IgD-negative memory B cell (primary cell): ENCODE data around the gene SEZ6L2. TPM values are rescaled to one million over a fixed set of nuclear protein-coding genes. Genes with fewer than 3 reads are reported as not detected.
"Not testable (repeated sequence)": the region's sequence is repeated elsewhere in the genome, so short reads cannot be mapped to it uniquely, and the experiment has no call there.

ENCODE experiments used
- H3K27ac Mint-ChIP-seq, 3 donors: one replicate each; pipeline ENCODE4 v1.8.0; 2020 to 2022; ENCODE audit warnings: mild to moderate bottlenecking in 3 of 3, mixed read lengths in 3 of 3, moderate library complexity in 1 of 3
- H3K27me3 Mint-ChIP-seq: one replicate; pipeline ENCODE4 v1.8.0; 2021; ENCODE audit warnings: mixed read lengths
- H3K36me3 Mint-ChIP-seq: one replicate; pipeline ENCODE4 v1.8.0; 2020; ENCODE audit warnings: mild to moderate bottlenecking, mixed read lengths
- H3K4me1 Mint-ChIP-seq, 3 donors: one replicate each; pipeline ENCODE4 v1.8.0; 2020 to 2022; ENCODE audit warnings: mixed read lengths in 3 of 3, mild to moderate bottlenecking in 1 of 3
- H3K4me3 Mint-ChIP-seq, 4 donors: one replicate each; pipeline ENCODE4 v1.8.0; 2020 to 2022; ENCODE audit warnings: mild to moderate bottlenecking in 4 of 4, mixed read lengths in 4 of 4, moderate library complexity in 3 of 4
- H3K9me3 Mint-ChIP-seq, 3 donors: one replicate each; pipeline ENCODE4 v1.8.0; 2020 to 2021; ENCODE audit warnings: mixed read lengths in 3 of 3, mild to moderate bottlenecking in 1 of 3
- polyA plus RNA-seq: library from polyadenylated mRNA; unstranded; fragments of 300-500 nt; fragmentation: Illumina TruSeq; gene quantifications from one replicate; pipeline ENCODE4 v1.2.3, GENCODE V29; 2021

Gene SEZ6L2
- polyA plus RNA-seq, 1 donor from 2014 or later, result not detected

DNA sequence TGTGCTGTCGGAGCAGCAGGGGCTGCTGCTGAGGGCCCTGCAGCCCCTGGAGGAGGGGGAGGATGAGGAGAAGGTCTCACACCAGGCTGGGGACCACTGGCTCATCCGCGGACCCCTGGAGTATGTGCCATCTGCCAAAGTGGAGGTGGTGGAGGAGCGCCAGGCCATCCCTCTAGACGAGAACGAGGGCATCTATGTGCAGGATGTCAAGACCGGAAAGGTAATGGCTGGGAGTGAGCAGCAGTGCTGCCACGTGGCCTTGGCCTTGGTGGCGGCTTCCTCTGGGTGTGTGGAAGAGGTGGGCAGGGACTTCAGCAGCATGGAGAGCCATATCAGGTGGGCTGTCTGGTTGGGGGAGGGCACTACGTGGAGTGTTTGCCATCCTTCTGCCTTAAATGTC, 59.1 kb downstream of the SEZ6L2 start:
- H3K4me1 Mint-ChIP-seq, result peaks cover 0 to 2% (median 0%) of the 10 kb centered on the region in 3 donors
- peaks cover 13% of the 10 kb centered on the region for H3K36me3 Mint-ChIP-seq

DNA sequence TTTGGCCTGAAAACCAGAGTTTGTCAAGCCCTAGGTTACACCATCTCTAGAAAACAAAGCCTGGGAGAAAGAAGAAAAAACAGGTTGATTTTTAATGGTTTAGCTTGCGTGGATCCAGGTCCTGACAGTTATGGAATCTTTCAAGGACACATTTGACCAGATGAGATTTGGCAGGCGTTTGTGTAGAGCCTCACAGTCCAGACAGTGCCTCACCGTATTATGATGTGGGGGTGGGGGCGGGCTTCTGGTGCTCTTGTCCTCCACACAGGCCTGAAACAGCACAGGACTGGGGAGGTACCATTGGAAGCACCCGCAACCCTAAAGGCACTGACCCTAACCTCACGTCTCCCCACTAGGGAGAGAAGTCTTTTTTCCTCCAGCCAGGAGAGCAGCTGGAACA, 59.5 kb downstream of the SEZ6L2 start:
- H3K36me3 Mint-ChIP-seq, result peaks cover 13% of the 10 kb centered on the region
- H3K4me1 Mint-ChIP-seq, result peaks cover 0 to 2% (median 0%) of the 10 kb centered on the region in 3 donors
- no peaks in the 10 kb centered on the region for H3K9me3 Mint-ChIP-seq
- no peaks in the 10 kb centered on the region for H3K27me3 Mint-ChIP-seq
- H3K27ac Mint-ChIP-seq, result no peak overlapping the region
- H3K4me3 Mint-ChIP-seq, result no peak overlapping the region

More for the DNA sequence above, 59.1 kb downstream of the SEZ6L2 start:
- Mint-ChIP-seq H3K27ac (no peak overlapping the region), H3K27me3 (no peaks in the 10 kb centered on the region), H3K4me3 (no peak overlapping the region), H3K9me3 (no peaks in the 10 kb centered on the region)

DNA sequence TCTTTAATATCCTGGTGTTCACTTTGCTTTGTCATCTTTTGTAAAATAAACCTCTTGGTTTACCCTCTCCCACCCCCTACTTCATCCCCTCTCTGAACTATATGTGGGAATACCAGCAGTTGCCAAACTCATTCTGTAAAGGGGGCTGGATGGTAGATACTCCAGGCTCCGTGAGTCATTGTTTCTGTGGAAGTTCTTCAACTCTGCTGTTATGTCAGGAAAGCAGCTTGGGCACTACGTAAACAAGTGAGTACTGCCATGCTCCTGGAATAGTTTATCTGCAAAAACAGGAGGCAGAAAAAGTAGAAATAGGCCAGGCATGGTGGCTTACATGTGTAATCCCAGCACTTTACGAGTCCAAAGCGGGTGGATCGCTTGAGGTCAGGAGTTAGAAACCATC, 61.5 kb downstream of the SEZ6L2 start:
- H3K27ac Mint-ChIP-seq, result no peak overlapping the region
- no peaks in the 10 kb centered on the region for H3K9me3 Mint-ChIP-seq
- peaks cover 0 to 2% (median 0%) of the 10 kb centered on the region in 3 donors for H3K4me1 Mint-ChIP-seq
- H3K4me3 Mint-ChIP-seq, result no peak overlapping the region
- H3K27me3 Mint-ChIP-seq, result no peaks in the 10 kb centered on the region
- peaks cover 10% of the 10 kb centered on the region for H3K36me3 Mint-ChIP-seq

DNA sequence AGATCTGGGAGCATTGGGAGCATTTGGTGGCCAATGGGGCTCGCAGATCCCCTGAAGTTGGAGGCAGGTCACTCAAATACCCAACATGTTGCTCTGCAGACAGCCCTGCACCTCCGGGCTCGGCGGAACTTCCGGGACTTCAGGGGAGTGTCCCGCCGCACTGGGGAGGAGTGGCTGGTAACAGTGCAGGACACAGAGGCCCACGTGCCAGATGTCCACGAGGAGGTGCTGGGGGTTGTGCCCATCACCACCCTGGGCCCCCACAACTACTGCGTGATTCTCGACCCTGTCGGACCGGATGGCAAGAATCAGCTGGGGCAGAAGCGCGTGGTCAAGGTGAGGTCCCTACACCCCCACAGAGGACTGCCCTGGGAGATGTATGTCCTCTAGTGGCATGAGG, 62.7 kb downstream of the SEZ6L2 start:
- Mint-ChIP-seq H3K4me1 (peaks cover 0 to 2% (median 0%) of the 10 kb centered on the region in 3 donors), H3K9me3 (no peaks in the 10 kb centered on the region), H3K27ac (peak overlapping the region in 1 of 3 donors; percentile 39), H3K4me3 (no peak overlapping the region), H3K27me3 (no peaks in the 10 kb centered on the region), H3K36me3 (peaks cover 10% of the 10 kb centered on the region)

DNA sequence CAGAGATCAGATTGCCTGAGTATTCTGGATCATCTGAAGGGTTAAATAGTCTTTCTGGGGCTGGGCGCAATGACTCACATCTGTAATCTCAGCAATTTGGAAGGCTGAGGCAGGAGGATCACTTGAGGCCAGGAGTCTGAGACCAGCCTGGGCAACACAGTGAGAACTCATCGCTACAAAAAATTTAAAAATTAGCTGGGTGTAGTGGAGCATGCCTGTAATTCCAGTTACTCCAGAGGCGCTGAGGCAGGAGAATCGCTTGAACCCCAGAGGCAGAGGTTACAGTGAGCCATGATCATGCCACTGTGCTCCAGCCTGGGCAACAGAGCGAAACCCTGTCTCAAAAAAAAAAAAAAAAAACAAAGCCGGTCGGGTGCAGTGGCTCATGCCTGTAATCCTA, 63.4 kb downstream of the SEZ6L2 start:
- H3K9me3 Mint-ChIP-seq, result no peaks in the 10 kb centered on the region
- no peak overlapping the region for H3K4me3 Mint-ChIP-seq
- no peaks in the 10 kb centered on the region for H3K27me3 Mint-ChIP-seq
- H3K4me1 Mint-ChIP-seq, result peaks cover 0 to under 1% (median 0%) of the 10 kb centered on the region in 3 donors
- peak overlapping the region in 1 of 3 donors; percentile 40 for H3K27ac Mint-ChIP-seq
- peaks cover 10% of the 10 kb centered on the region for H3K36me3 Mint-ChIP-seq

DNA sequence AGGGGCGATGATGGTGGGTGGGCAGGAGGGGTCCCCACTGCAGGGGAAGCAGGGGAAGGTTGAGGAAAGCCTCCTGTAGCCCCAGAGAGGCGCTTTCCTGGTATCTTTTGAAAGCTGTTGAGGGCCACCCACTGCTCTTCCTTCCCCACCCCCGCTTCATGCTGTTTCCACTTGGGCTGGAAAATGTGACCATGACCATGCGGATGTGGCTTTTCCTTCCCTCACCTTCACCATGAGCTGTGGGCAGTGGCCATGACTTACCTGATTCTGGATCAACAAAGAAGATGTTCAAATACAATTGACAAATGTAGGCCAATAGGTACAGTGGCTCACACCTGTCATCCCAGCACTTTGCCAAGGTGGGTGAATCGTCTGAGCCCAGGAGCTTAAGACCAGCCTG, 65.3 kb downstream of the SEZ6L2 start:
- H3K36me3 Mint-ChIP-seq, result peaks cover 5% of the 10 kb centered on the region
- H3K9me3 Mint-ChIP-seq, result no peaks in the 10 kb centered on the region
- peaks cover 0 to 3% (median 3%) of the 10 kb centered on the region in 3 donors for H3K4me1 Mint-ChIP-seq
- H3K27me3 Mint-ChIP-seq, result no peaks in the 10 kb centered on the region
- no peak overlapping the region for H3K4me3 Mint-ChIP-seq
- H3K27ac Mint-ChIP-seq, result no peak overlapping the region

DNA sequence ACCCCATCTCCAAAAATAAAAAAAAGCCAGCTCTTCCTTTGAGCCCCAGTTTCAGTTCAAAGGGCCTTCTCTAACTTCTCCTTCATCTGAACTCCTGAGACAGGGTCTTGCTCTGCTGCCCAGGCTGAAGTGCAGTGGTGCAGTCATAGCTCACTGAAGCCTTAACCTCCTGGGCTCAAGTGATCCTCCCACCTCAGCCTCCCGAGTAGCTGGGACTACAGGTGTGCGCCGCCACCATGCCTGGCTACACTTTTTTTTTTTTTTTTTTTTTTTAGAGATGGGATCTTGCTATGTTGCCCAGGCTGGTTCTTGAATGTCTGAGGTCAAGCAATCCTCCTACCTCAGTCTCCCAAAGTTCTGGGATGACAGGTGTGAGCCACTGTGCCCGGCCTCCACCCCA, 66.1 kb downstream of the SEZ6L2 start:
- not testable (repeated sequence) for H3K27ac Mint-ChIP-seq, H3K36me3 Mint-ChIP-seq, H3K4me3 Mint-ChIP-seq, H3K9me3 Mint-ChIP-seq, H3K27me3 Mint-ChIP-seq, H3K4me1 Mint-ChIP-seq

DNA sequence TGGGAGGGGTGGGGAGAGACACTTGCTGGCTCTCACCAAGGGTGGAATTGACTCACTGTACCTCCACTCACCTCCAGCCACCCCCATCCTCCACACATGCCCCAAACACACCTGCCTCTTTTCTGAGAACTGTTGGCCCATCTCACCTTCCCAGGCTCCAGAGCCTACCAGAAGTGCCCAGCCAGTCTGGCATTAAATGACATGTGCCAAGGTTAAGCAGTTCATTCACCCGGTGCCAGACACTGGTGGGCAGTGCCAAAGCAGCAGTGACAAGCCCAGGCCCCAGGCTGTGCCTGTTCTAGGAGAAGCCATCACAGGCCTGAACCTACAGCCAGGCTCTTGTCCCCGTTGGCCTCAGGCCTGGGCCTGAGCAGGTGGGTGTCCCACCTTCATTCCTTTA, 67.9 kb downstream of the SEZ6L2 start:
- H3K36me3 Mint-ChIP-seq, result peaks cover 1% of the 10 kb centered on the region
- no peaks in the 10 kb centered on the region for H3K9me3 Mint-ChIP-seq
- H3K27me3 Mint-ChIP-seq, result no peaks in the 10 kb centered on the region
- H3K4me3 Mint-ChIP-seq, result no peak overlapping the region
- peaks cover 0 to 8% (median 3%) of the 10 kb centered on the region in 3 donors for H3K4me1 Mint-ChIP-seq
- H3K27ac Mint-ChIP-seq, result no peak overlapping the region

DNA sequence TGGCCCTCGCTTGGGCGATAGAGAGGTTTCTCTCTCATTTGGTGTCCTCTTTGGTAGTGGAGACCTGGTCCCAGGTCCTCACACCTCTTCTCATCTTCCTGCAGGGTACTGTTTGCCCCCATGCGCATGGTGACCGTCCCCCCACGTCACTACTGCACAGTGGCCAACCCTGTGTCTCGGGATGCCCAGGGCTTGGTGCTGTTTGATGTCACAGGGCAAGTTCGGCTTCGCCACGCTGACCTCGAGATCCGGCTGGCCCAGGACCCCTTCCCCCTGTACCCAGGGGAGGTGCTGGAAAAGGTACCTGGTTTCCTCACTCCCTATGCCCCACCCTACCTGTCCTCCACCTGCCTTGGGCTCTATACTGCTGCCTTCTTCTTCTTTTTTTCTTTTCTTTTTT, 68.6 kb downstream of the SEZ6L2 start:
- H3K4me1 Mint-ChIP-seq, result peaks cover 0 to 8% (median 3%) of the 10 kb centered on the region in 3 donors
- peaks cover 1% of the 10 kb centered on the region for H3K36me3 Mint-ChIP-seq
- H3K27me3 Mint-ChIP-seq, result no peaks in the 10 kb centered on the region
- H3K27ac Mint-ChIP-seq, result no peak overlapping the region
- H3K4me3 Mint-ChIP-seq, result no peak overlapping the region
- H3K9me3 Mint-ChIP-seq, result no peaks in the 10 kb centered on the region

DNA sequence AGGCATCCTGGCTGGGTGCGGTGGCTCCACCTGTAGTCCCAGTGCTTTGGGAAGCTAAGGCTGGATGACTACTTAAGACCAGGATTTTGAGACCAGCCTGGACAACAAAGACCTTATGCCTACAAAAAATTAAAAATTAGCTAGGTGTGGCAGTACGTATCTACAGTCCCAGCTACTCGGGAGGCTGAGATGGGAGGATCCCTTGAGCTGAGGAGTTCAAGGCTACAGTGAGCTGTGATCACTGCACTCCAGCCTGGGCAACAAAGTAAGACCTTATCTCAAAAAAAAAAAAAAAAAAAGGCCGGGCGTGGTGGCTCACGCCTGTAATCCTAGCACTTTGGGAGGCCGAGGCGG, 73.0 kb downstream of the SEZ6L2 start:
- H3K27ac Mint-ChIP-seq, result no peak overlapping the region

DNA sequence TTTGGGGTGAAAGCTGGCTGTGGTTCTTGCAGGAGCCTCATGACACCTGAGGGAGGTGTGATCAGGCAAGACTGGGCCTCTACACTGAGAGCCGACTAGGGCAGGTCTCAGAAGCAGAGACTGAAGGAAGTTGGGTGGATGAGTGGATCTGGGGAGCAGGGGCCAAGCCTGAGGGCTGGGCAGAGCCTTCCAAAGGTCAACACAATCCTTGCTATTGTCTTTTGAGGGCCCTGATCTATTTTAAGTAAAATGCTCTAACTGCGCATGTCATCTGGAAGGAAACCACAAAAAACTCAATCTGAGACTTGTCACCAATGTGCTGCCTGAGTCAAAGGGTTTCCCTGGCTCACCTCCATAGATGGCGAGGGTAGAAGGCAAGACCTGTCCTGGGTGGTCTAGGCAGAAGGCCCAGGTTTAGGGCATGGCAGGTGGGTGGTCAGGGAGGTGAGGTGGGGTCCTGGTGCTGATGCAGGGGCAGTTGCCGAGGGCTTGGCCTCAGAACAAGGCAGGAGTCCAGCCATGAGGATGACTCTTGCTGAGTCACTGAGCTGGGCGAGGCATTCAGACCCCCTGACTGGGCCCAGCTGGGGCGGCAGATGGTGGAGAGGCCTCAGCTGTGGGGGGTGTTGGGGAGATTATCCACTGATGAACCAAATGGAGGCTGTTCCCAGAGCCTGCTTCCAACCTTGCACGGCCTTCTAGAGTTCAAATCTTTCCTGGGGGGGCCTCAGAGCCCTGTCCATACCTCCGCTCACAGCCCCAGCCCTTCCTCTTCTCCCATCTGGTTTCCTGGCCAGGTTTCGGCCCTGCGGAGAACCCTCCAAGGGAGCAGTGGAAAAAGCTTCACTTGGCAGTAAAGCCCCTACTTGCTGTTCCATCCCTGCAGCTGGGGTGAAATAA, 74.0 kb downstream of the SEZ6L2 start:
- H3K36me3 Mint-ChIP-seq, result no peaks in the 10 kb centered on the region
- peak overlapping the region in 3 of 4 donors; percentile 7 to 45 (median 23) for H3K4me3 Mint-ChIP-seq
- H3K4me1 Mint-ChIP-seq, result peaks cover 11 to 20% (median 16%) of the 10 kb centered on the region in 3 donors
- H3K9me3 Mint-ChIP-seq, result no peaks in the 10 kb centered on the region
- H3K27me3 Mint-ChIP-seq, result no peaks in the 10 kb centered on the region
- peak overlapping the region in 1 of 3 donors; percentile 8 for H3K27ac Mint-ChIP-seq

More for the DNA sequence above, 73.0 kb downstream of the SEZ6L2 start:
- no peaks in the 10 kb centered on the region for H3K9me3 Mint-ChIP-seq
- peaks cover 4 to 20% (median 12%) of the 10 kb centered on the region in 3 donors for H3K4me1 Mint-ChIP-seq
- no peak overlapping the region for H3K4me3 Mint-ChIP-seq
- H3K27me3 Mint-ChIP-seq, result no peaks in the 10 kb centered on the region
- no peaks in the 10 kb centered on the region for H3K36me3 Mint-ChIP-seq

DNA sequence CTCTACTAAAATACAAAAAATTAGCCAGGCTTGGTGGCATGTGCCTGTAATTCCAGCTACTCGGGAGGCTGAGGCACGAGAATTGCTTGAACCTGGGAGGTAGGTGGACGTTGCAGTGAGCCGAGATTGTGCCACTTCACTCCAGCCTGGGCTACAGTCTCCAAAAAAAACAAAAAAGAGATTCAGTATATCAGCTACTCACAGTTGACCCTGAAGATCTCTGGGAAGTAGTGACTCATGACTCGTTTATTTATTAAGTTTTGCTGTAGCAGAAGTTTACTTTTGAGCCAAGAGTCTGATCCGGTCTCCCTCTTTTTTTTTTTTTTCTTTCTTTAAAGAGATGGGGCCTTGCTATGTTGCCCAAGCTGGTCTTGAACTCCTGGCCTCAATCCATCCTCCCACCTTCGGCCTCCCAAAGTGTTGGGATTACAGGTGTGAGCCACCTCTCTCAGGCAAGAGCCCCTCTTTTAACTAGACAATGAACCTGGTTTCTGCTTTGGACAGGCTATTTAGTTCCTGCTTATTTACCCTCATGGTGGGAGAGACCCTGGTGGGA, 74.7 kb downstream of the SEZ6L2 start:
- H3K4me1 Mint-ChIP-seq, result peaks cover 19 to 23% (median 20%) of the 10 kb centered on the region in 3 donors
- no peaks in the 10 kb centered on the region for H3K9me3 Mint-ChIP-seq
- no peaks in the 10 kb centered on the region for H3K36me3 Mint-ChIP-seq
- H3K27ac Mint-ChIP-seq, result peak overlapping the region in 1 of 3 donors; percentile 8
- H3K4me3 Mint-ChIP-seq, result peak overlapping the region in 3 of 4 donors; percentile 7 to 45 (median 23)
- H3K27me3 Mint-ChIP-seq, result no peaks in the 10 kb centered on the region

DNA sequence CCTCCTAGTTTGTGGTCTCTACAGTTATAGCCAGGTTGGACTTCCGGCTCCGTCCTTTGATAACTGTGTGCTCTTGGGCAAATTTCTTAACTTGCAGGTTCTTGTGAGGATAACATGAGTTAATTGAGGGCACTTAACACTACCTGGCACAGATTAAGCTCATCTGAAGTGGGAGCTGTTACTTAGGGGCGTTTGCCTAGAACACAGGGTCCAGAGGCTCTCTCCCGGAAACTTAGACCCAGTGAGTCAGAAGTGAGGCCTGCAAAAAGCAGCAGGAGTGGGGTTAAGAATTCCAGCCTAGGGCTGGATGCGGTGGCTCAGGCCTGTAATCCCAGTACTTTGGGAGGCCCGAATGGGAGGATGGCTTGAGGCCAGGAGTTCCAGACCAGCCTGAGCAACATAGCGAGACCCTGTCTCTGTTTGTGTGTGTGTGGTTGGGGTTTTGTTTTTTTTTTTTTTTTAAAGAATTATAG, 77.7 kb downstream of the SEZ6L2 start:
- Mint-ChIP-seq H3K27ac (peak overlapping the region; percentile 88 to 97 (median 93)), H3K4me1 (peaks cover 34 to 38% (median 35%) of the 10 kb centered on the region in 3 donors), H3K9me3 (no peaks in the 10 kb centered on the region), H3K4me3 (peak overlapping the region; percentile 92 to 98 (median 94)), H3K27me3 (no peaks in the 10 kb centered on the region), H3K36me3 (peaks cover 5% of the 10 kb centered on the region)
